Measurements from ENCODE around the gene OPCML.

- no peak for TF ChIP-seq POLR2A (IDR thresholded peaks at IDR 0.05)
- TF ChIP-seq CTCF (IDR thresholded peaks at IDR 0.05), result no peak
- TF ChIP-seq POLR2AphosphoS5 (IDR thresholded peaks at IDR 0.05), result no peak
Observed at GRCh38 chr11:133497477-133498140, 34.7 kb downstream of the OPCML start.

All from prostate gland (tissue), 2 donors.